GM23338 (cell line): ENCODE measurements around the gene SORCS2.

Experiments used
- CREB1 ChIP-seq: fragments of 250-450 bp; sonication (Bioruptor Pico); IDR thresholded peaks from 2 replicates; pipeline ENCODE4 v1.5.0; 2020; ENCODE audit warnings: low read depth, mild to moderate bottlenecking, moderate library complexity
- EZH2 ChIP-seq: fragments of 200-600 bp; sonication (generic); IDR thresholded peaks from one replicate; pipeline ENCODE4 v1.8.0; 2017; ENCODE audit warnings: antibody characterized with exemption, mild to moderate bottlenecking, low read depth; ENCODE audit not compliant: unreplicated experiment
- EZH2phosphoT487 ChIP-seq: fragments of 200-600 bp; sonication (generic); IDR thresholded peaks from one replicate; pipeline ENCODE4 v1.8.1; 2018; ENCODE audit warnings: antibody characterized with exemption; ENCODE audit not compliant: unreplicated experiment
- JUNB ChIP-seq: IDR thresholded peaks from one replicate; pipeline ENCODE4 v1.6.1; 2016; ENCODE audit warnings: antibody characterized with exemption; ENCODE audit not compliant: unreplicated experiment
- NANOG ChIP-seq: IDR thresholded peaks from 2 replicates; pipeline ENCODE4 v1.6.1; 2016; ENCODE audit warnings: antibody characterized with exemption, borderline replicate concordance
- POLR2AphosphoS5 ChIP-seq: IDR thresholded peaks from 2 replicates; pipeline ENCODE4 v1.6.1; 2016; ENCODE audit warnings: antibody characterized with exemption, low read depth
- ZNF114 ChIP-seq: fragments of 250-450 bp; sonication (Bioruptor Pico); IDR thresholded peaks from 2 replicates; pipeline ENCODE4 v1.5.0; 2020; ENCODE audit warnings: mild to moderate bottlenecking, moderate library complexity
- TF ChIP-seq, protein P1 (sequence below), 2 experiments: fragments of 200-600 bp in 1 of 2; sonication (generic) in 1 of 2; conservative IDR thresholded peaks; 2 replicates each; pipeline versions ENCODE4 v1.5.1 to v1.6.1; 2016 to 2017; ENCODE audit warnings: antibody characterized with exemption in 2 of 2, low read depth in 2 of 2, mild to moderate bottlenecking in 2 of 2, moderate library complexity in 1 of 2
- TF ChIP-seq, protein P2 (sequence below): IDR thresholded peaks from one replicate; pipeline ENCODE4 v1.6.1; 2018; ENCODE audit warnings: antibody characterized with exemption; ENCODE audit not compliant: unreplicated experiment

DNA sequence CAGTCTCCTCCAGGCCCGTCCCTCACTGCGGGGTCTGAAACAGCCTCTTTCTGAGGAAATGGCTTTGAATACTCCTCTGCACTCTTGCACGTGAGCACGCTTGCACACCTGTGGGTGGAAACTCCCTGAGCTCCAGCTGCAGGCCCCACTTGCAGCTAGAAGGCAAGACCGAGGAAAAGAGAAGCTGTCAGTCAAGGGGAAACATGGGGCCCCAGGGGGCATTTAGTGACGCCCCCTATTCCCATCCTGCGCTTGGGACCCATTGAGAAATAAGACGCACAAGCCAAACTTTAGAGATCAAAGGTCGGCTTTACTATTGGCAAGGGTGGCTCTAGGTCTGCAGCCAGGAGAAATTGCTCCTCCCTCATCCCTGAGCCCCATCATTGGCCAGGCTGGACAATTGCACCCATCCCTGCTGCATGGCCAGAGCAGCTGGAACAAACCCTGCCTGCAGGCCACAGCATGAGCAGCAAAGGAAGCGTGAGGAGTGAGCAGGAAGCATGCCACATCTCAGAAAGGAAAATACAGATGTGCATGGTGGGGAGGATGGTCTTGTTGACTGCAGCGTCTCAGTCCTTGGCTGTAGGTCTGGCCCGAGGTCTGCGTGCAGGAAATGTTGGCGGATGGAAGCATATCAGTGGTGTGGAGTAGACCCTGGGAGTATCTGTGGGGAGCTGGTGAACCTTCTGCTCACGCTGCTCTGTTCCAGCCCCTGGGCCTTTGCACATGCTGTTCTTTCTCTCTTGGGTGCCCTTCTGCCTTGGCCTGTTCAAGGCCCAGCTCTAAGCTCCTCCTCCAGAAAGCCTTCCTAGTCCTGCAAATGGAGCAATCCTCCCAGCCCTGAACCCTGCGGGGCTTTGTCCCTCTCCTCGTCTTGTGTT lies 148.5 kb downstream of the SORCS2 start:
- TF ChIP-seq EZH2phosphoT487 (no peak), EZH2 (no peak), CREB1 (CRISPR knock-in tag) (no peak), POLR2AphosphoS5 (no peak), ZNF114 (CRISPR knock-in tag) (no peak), JUNB (no peak), NANOG (no peak)
- TF ChIP-seq, protein P1, sequence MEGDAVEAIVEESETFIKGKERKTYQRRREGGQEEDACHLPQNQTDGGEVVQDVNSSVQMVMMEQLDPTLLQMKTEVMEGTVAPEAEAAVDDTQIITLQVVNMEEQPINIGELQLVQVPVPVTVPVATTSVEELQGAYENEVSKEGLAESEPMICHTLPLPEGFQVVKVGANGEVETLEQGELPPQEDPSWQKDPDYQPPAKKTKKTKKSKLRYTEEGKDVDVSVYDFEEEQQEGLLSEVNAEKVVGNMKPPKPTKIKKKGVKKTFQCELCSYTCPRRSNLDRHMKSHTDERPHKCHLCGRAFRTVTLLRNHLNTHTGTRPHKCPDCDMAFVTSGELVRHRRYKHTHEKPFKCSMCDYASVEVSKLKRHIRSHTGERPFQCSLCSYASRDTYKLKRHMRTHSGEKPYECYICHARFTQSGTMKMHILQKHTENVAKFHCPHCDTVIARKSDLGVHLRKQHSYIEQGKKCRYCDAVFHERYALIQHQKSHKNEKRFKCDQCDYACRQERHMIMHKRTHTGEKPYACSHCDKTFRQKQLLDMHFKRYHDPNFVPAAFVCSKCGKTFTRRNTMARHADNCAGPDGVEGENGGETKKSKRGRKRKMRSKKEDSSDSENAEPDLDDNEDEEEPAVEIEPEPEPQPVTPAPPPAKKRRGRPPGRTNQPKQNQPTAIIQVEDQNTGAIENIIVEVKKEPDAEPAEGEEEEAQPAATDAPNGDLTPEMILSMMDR (conservative IDR thresholded peaks at IDR 0.05; ENCODE audit: low read depth in 2 of 2), result no peak
- TF ChIP-seq, protein P2, sequence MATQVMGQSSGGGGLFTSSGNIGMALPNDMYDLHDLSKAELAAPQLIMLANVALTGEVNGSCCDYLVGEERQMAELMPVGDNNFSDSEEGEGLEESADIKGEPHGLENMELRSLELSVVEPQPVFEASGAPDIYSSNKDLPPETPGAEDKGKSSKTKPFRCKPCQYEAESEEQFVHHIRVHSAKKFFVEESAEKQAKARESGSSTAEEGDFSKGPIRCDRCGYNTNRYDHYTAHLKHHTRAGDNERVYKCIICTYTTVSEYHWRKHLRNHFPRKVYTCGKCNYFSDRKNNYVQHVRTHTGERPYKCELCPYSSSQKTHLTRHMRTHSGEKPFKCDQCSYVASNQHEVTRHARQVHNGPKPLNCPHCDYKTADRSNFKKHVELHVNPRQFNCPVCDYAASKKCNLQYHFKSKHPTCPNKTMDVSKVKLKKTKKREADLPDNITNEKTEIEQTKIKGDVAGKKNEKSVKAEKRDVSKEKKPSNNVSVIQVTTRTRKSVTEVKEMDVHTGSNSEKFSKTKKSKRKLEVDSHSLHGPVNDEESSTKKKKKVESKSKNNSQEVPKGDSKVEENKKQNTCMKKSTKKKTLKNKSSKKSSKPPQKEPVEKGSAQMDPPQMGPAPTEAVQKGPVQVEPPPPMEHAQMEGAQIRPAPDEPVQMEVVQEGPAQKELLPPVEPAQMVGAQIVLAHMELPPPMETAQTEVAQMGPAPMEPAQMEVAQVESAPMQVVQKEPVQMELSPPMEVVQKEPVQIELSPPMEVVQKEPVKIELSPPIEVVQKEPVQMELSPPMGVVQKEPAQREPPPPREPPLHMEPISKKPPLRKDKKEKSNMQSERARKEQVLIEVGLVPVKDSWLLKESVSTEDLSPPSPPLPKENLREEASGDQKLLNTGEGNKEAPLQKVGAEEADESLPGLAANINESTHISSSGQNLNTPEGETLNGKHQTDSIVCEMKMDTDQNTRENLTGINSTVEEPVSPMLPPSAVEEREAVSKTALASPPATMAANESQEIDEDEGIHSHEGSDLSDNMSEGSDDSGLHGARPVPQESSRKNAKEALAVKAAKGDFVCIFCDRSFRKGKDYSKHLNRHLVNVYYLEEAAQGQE, result no peak
